GM12864 (cell line): ENCODE results near the gene COL28A1.

ENCODE experiments used
- DNase-seq: peaks from one replicate; pipeline ENCODE4 v3.0.0-alpha.2; 2011; ENCODE audit warnings: low read depth
- H3K4me3 ChIP-seq: 2 replicates; pipeline ENCODE4 v1.5.1; 2011; ENCODE audit warnings: mild to moderate bottlenecking, low read depth, low read length, control low read depth
- CTCF ChIP-seq: IDR thresholded peaks from 2 replicates; pipeline ENCODE4 v1.5.1; 2011; ENCODE audit warnings: low read depth, mild to moderate bottlenecking, moderate library complexity, low read length, control low read depth, inconsistent platforms; ENCODE audit errors: missing control alignments

The COL28A1 gene

DNA sequence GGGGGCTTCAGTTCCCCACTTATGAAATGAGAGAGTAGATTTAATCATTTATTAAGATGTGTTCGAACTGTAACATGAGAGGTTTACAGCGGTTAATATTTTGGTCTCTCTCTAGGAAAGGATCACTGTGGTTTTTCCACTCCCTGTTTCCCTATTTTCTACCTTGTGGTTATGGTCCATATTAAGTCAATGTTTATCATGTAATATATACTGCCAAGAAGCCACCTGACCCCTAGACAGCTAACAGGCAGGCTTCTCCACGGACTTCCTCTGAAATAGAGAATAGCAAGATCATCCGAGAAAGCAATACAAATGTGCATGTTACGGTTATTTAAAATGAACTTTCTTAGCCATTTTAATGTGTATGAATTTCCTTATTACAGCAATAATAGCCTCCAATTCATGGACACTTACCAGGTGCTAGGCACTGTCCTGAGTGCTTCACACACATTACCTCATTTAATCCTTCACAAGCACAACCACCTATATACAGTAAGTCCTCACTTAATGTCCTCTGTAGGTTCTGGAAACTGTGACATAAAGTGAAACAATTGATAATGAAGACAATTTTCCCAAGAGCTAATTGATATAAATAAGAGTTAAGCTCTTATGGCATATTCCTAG is 835 bp upstream of the COL28A1 start:
- no peak for DNase-seq
- TF ChIP-seq CTCF, result no peak
- H3K4me3 ChIP-seq, result no peak overlapping the region

GRCh38 chr7:7533831-7534430 is 1.7 kb downstream of the COL28A1 start:
- no peak overlapping the region for H3K4me3 ChIP-seq
- no peak for DNase-seq
- no peak for TF ChIP-seq CTCF

GRCh38 chr7:7529328-7529727 is 6.3 kb downstream of the COL28A1 start:
- no peak overlapping the region for H3K4me3 ChIP-seq
- TF ChIP-seq CTCF, result no peak
- no peak for DNase-seq

DNA sequence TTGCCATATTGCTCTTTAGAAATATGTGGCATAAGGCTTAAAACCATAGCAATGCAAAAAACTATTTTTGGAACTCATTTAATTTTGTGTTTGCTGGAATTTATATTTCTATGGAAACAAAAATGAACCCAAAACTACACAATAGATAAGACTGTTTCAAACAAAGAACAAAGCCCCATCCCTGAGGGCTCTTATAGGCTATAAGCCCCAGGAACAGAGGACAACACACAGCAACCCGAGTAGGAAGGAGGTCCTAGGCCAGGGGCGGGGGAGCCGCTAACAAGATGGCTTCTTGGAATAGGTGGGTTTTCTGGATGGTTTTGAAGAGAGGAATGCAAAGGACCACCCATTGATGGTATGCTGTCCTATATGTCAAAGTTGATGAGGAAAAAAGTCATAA is 8.6 kb downstream of the COL28A1 start:
- TF ChIP-seq CTCF, result no peak
- H3K4me3 ChIP-seq, result no peak overlapping the region
- DNase-seq, result no peak

DNA sequence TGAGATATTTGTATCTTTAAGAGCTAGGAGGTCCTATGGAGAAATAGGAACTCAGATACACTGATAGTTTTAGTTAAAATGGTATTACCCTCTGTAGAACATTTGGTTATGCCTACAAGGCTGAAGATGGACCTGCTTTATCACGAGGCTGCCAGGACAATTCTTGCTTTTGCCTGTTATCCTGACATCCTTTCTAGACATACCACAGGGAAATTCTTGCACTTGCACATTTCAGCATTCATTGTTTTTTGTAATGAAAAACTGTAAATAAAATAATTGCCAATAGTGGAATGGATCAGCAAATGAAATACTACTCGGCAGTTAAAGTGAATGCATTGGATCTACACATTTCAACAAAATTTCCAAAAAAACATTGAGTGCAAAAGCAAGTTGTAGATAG is 9.7 kb downstream of the COL28A1 start:
- no peak for DNase-seq
- TF ChIP-seq CTCF, result no peak
- no peak overlapping the region for H3K4me3 ChIP-seq

- no peak overlapping the region for H3K4me3 ChIP-seq
- no peak for TF ChIP-seq CTCF
- DNase-seq, result no peak
These were observed 11.6 kb downstream of the COL28A1 start for GRCh38 chr7:7524121-7524520.

DNA sequence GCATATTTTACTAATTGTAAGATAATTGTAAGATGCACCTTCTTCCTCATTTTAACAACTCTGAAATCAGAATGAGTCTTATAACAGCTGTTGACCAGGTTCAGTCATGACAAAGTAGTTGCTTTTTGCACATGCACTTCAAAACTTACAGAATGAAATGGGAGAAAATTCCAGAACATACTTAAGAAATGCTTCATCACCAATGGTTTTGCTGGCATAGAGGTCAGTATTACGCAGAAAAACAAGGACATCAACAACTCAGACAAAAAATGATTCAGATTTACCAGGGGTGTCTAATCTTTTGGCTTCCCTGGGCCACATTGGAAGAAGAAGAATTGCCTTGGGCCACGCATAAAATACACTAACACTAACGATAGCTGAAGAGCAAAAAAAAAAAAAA is 13.3 kb downstream of the COL28A1 start:
- DNase-seq, result no peak
- no peak overlapping the region for H3K4me3 ChIP-seq
- TF ChIP-seq CTCF, result no peak
